ELR (cell line): Measurements from ENCODE around the gene TRAM2.
"Not testable (repeated sequence)": the region's sequence is repeated elsewhere in the genome, so short reads cannot be mapped to it uniquely, and the experiment has no call there.

Experiments used
- DNase-seq: peaks from one replicate; pipeline ENCODE4 v3.0.0-alpha.2; 2015; ENCODE audit warnings: low read depth

TRAM2 gene

GRCh38 chr6:52493669-52494068, 83.2 kb downstream of the TRAM2 start:
- no peak for DNase-seq

- peak; percentile 88 for DNase-seq
These were observed 85.4 kb downstream of the TRAM2 start for GRCh38 chr6:52491203-52492069.

DNA sequence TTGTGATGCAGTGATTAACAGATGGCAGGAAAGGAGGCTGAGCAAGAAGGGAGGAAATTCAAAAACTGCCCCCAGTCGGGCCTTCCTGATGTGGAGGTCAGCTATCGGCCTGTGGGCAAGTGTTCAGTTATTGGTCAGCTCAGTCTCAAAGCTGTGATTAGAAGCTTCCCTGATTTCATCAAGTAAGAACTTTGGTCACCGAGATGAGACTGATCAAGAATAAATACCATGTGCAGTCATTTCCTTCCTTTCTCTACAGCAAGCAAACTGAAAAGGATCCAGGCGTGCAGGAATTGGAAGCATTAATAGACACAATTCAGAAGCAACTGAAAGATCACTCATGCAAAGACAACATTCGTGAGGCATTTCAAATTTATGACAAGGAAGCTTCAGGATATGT, 87.0 kb downstream of the TRAM2 start:
- DNase-seq, result peak; percentile 68

- no peak for DNase-seq
These were observed 93.2 kb downstream of the TRAM2 start for GRCh38 chr6:52483671-52484003.

DNA sequence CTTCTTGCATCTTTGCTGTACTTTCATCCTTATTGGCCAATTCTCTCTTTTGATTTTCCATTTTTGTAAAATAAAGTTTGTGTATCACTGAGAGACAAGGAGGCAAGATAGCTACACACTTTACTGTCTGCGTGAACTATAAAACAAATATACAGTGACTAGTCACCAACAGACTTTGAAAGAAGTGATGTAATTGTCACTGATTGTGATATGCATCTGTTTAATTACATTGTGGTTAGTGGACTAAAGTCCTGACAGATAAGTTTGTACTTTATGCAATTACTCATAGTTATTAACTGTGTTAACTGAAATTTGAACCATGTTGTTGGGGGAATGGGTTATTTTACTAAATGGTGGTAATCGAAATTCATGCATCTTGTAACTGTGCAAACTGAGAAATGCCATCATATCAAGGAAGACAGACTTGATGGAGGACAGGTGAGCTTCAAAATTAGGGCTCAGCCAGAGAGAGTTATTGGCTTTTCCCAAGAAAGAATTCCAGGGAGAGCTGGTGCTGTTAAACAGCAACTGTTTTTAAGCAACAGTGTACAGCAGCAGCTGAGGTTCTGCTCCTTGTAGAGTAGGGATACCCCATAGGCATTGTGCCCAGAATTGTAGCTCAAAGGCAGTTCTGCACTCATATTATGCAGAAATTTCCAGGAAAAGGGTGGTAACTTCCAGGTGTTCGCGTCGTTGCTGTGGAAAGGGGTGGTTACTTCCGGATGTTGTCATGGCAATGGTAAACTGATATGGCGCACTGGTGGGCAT, 93.8 kb downstream of the TRAM2 start:
- DNase-seq, result no peak

GRCh38 chr6:52475307-52475706, 101.6 kb downstream of the TRAM2 start:
- no peak for DNase-seq

- no peak for DNase-seq
These were observed 102.7 kb downstream of the TRAM2 start for GRCh38 chr6:52474173-52474572.

- DNase-seq, result not testable (repeated sequence)
These were observed 115.7 kb downstream of the TRAM2 start for GRCh38 chr6:52461194-52461593.

GRCh38 chr6:52457096-52457495, 119.8 kb downstream of the TRAM2 start:
- DNase-seq, result no peak

DNA sequence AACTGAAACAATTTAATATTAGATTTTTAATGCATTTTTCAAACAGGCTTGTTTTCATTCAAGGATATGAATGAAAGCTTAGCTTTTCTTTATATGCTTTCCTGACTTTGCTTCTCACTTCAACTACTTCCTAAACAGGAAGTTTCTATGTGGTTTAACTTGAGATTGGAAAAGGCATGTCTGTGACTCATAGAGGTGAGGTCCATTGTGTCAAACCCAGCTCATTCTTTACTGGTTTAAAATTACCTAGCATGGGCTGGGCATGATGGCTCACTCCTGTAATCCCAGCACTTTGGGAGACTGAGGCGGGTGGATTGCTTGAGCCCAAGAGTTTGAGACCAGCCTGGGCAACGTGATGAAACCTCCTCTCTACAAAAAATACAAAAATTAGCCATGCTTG, 122.3 kb downstream of the TRAM2 start:
- peak; percentile 65 for DNase-seq
